ENCODE results near the gene ATG2A.

Gene ATG2A

DNA sequence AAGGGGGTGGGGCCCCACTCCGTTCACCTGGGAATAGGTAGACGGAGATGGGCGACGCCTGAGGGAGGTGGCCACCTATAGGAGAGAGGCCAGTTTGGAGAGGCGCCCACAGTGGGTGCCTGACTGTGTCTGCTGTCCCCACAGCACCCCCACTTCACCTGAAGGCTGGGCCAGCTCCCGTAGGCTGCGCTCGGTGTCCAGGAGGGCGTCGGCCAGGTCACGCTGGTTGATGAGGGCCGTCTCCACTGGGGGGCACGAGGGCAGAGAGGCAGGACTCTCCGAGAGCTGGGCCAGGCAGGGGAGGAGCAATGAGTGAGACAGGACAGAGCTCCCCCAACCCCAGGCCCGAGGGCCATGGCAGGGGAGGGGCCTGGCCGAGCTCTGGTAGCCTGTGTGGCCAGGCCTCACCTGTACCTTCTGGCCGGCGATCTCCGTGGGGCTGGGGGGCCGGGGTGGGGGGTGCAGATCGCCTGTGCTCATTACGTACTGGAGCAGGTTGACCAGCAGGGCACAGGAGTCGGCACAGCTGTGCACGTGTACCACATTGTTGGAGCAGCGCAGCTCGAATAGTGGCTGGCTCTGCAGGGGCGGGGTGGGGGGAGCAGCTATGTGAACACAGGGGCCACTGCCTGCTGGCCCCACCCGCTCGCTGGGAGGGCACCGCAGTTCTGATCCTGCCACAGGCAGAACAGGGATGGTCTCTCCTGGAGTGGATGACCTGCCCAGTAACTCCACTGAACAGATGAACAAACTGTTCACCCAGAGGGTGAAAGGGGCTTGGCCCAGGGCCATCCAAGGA, 14.7 kb downstream of the ATG2A start:
- peaks cover 13% of the 10 kb centered on the region for H3K36me3 ChIP-seq (replicated peaks)

GRCh38 chr11:64900774-64901173, 16.2 kb downstream of the ATG2A start:
- Histone ChIP-seq H3K4me1 (no peaks in the 10 kb centered on the region), H3K27me3 (ENCODE audit: low read depth) (no peaks in the 10 kb centered on the region), H3K9me3 (no peaks in the 10 kb centered on the region), H3K36me3 (replicated peaks) (peaks cover 13% of the 10 kb centered on the region), H3K4me3 (no peak overlapping the region)
- DNase-seq (ENCODE audit: low spot score in 2 of 2): no peak
- in situ Hi-C loops (cut with MboI; ENCODE audit: low sequenced_read_pairs): no loop called here

More for the DNA sequence above, 14.7 kb downstream of the ATG2A start:
- DNase-seq (ENCODE audit: low spot score in 2 of 2): no peak
- in situ Hi-C loops (cut with MboI; ENCODE audit: low sequenced_read_pairs): no loop called here
- H3K4me1 ChIP-seq: no peaks in the 10 kb centered on the region
- no peak overlapping the region for H3K4me3 ChIP-seq
- H3K27me3 ChIP-seq (ENCODE audit: low read depth): no peaks in the 10 kb centered on the region
- H3K9me3 ChIP-seq: no peaks in the 10 kb centered on the region

DNA sequence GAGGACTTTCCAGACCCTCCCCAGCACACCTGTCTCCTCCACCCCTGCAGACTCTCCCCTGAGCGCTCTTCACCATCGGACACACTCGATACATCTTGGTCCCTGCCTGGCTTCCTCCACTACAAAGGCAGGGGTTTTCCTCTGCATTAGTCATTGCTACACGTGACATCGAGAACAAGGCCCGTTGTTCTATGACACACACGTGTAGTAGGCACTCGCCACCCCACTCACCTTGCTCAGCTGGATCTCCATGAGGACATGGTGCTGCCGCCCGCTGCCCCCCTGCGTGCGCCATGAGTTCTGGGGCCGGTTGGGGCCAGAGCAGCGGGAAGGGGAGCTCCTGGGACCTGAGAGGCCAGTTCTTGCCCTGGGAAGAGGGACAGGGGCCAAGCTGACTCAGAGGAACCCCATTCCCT, 16.7 kb downstream of the ATG2A start:
- peaks cover 10% of the 10 kb centered on the region for H3K36me3 ChIP-seq (replicated peaks)
- DNase-seq (ENCODE audit: low spot score in 2 of 2): no peak

GRCh38 chr11:64898541-64898940, 18.5 kb downstream of the ATG2A start:
- Histone ChIP-seq H3K27me3 (ENCODE audit: low read depth) (no peaks in the 10 kb centered on the region), H3K9me3 (no peaks in the 10 kb centered on the region), H3K36me3 (replicated peaks) (peaks cover 16% of the 10 kb centered on the region), H3K4me1 (no peaks in the 10 kb centered on the region), H3K4me3 (no peak overlapping the region)
- in situ Hi-C loops (cut with MboI; ENCODE audit: low sequenced_read_pairs): no loop called here
- no peak for DNase-seq (ENCODE audit: low spot score in 2 of 2)

More for the DNA sequence above, 16.7 kb downstream of the ATG2A start:
- in situ Hi-C loops (cut with MboI; ENCODE audit: low sequenced_read_pairs): no loop called here
- Histone ChIP-seq H3K4me1 (no peaks in the 10 kb centered on the region), H3K4me3 (no peak overlapping the region), H3K9me3 (no peaks in the 10 kb centered on the region), H3K27me3 (ENCODE audit: low read depth) (no peaks in the 10 kb centered on the region)

- H3K36me3 ChIP-seq (replicated peaks): peaks cover 16% of the 10 kb centered on the region
- H3K4me1 ChIP-seq: no peaks in the 10 kb centered on the region
- H3K9me3 ChIP-seq: no peaks in the 10 kb centered on the region
- no peak for DNase-seq (ENCODE audit: low spot score in 2 of 2)
- no peak overlapping the region for H3K4me3 ChIP-seq
- in situ Hi-C loops (cut with MboI; ENCODE audit: low sequenced_read_pairs): no loop called here
- no peaks in the 10 kb centered on the region for H3K27me3 ChIP-seq (ENCODE audit: low read depth)
Observed at GRCh38 chr11:64898076-64898445, 18.9 kb downstream of the ATG2A start.

DNA sequence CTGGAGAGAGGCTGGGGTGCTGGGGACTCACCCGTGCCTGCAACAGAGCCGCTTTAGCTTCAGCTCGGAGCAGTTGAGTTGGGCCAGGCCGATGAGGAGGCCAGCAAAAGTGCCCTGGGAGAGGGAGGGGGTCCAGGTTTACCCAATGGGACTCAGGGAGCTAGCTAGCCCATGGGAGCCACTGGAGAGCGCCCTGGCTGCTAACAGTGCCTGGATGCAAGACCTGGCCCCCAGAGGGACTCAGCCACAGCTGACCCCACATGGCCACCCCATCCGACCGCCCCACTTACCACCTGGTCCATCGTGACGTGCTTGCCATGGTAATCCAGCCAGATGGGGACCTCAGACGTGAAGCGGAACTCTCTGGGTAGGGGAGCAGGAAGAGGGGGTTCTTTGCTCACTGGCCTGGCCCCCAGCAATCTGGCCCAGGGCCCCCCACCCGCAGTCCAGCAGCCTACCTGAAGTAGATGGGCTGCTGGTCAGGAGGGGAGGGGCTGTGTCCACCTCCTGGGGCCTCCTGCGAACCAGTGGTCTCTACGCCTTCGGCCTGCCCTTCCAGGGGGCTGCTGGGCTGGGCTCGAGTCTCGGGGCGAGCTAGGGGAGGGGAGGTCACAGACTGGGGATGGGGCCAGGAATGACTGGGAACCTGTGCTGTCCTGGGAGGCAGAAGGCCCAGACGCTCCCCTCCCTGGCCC, 19.5 kb downstream of the ATG2A start:
- peaks cover 16% of the 10 kb centered on the region for H3K36me3 ChIP-seq (replicated peaks)
- no peak for DNase-seq (ENCODE audit: low spot score in 2 of 2)
- H3K4me3 ChIP-seq: no peak overlapping the region
- H3K27me3 ChIP-seq (ENCODE audit: low read depth): no peaks in the 10 kb centered on the region
- H3K9me3 ChIP-seq: no peaks in the 10 kb centered on the region
- in situ Hi-C loops (cut with MboI; ENCODE audit: low sequenced_read_pairs): no loop called here
- no peaks in the 10 kb centered on the region for H3K4me1 ChIP-seq

DNA sequence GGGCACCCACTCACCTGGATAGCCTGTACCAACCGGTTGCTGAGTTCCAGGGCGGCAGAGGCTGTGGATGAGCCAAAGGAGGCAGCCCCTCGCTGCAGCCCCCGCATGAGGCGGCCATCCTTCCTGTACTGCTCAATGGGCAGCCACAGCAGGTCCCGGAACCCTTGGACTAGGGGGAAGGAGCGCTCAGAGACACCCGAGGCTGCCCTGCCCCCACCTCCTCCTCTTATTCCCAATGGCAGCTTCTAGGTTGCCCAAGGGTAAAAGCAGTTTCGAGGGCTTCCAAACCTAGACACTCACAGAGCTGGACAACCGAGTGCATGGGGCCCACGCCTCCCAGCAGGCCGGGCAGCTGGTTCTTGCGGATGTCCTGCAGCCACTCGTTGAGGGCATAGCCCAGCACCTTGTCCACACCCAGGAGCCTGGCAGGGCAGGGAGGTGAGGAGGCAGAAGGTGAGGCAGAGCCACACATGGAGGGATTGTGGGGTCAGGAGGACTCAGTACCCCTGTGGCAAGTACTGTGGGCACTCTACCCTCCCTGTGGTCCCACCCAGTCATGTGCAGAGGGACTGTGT, 20.5 kb downstream of the ATG2A start:
- no peak for DNase-seq (ENCODE audit: low spot score in 2 of 2)
- no peaks in the 10 kb centered on the region for H3K9me3 ChIP-seq
- H3K36me3 ChIP-seq (replicated peaks): peaks cover 14% of the 10 kb centered on the region
- in situ Hi-C loops (cut with MboI; ENCODE audit: low sequenced_read_pairs): no loop called here
- H3K4me1 ChIP-seq: no peaks in the 10 kb centered on the region
- H3K27me3 ChIP-seq (ENCODE audit: low read depth): no peaks in the 10 kb centered on the region
- no peak overlapping the region for H3K4me3 ChIP-seq

- Histone ChIP-seq H3K27me3 (ENCODE audit: low read depth) (no peaks in the 10 kb centered on the region), H3K4me3 (no peak overlapping the region), H3K9me3 (no peaks in the 10 kb centered on the region), H3K4me1 (no peaks in the 10 kb centered on the region), H3K36me3 (replicated peaks) (peaks cover 13% of the 10 kb centered on the region)
- DNase-seq (ENCODE audit: low spot score in 2 of 2): no peak
- in situ Hi-C loops (cut with MboI; ENCODE audit: low sequenced_read_pairs): loop anchor here (5.0 kb wide), 1 partner anchor 48 kb away; no protein-coding TSS in a partner anchor
Observed at GRCh38 chr11:64894812-64895452, 22.1 kb downstream of the ATG2A start.

DNA sequence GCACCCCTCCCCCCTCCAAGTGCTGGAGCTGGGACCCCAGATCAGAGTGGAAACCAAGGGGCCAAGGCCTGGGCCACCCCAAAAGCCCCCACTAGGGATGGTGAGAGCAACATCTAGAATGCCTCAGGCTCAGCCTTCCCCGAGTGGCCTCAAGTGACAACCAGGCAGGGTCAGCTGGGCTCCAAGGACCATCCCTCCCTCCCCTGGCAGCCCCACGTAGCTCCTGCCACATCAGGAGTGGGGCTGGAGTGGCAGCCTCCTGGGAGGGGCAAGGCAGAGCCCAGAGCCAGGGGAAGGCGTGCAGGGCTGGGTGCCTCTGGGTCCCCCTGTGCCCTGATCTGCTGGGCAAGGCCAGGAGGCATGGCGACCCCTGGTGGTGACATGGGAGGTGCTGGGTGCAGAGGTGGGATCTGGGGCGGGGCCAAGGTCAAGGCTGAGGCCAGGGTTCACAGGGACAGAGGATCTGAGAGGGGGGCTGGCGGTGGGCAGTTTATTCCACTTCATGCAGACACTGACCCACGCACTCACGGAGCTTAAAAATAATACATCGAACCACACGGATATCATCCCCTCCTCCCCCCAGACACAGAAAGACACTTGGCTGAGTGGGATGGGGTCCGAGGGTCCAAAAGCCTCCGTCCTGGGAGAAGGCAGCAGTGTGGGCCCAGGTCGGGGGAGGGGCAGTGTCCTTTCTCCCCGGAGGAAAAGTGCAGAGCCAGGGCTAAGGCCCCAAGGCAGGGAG, 22.8 kb downstream of the ATG2A start:
- in situ Hi-C loops (cut with MboI; ENCODE audit: low sequenced_read_pairs): loop anchor here (5.0 kb wide), 1 partner anchor 47 kb away; no protein-coding TSS in a partner anchor
- no peaks in the 10 kb centered on the region for H3K4me1 ChIP-seq
- peak; percentile 37 to 96 for DNase-seq (ENCODE audit: low spot score in 2 of 2)

GRCh38 chr11:64893194-64894069, 23.6 kb downstream of the ATG2A start:
- H3K27me3 ChIP-seq (ENCODE audit: low read depth): no peaks in the 10 kb centered on the region
- H3K4me1 ChIP-seq: no peaks in the 10 kb centered on the region
- no peak for DNase-seq (ENCODE audit: low spot score in 2 of 2)
- H3K9me3 ChIP-seq: no peaks in the 10 kb centered on the region
- no peak overlapping the region for H3K4me3 ChIP-seq
- in situ Hi-C loops (cut with MboI; ENCODE audit: low sequenced_read_pairs): loop anchor here (5.0 kb wide), 1 partner anchor 46 kb away; no protein-coding TSS in a partner anchor
- peaks cover 13% of the 10 kb centered on the region for H3K36me3 ChIP-seq (replicated peaks)

More for the DNA sequence above, 22.8 kb downstream of the ATG2A start:
- Histone ChIP-seq H3K27me3 (ENCODE audit: low read depth) (no peaks in the 10 kb centered on the region), H3K4me3 (no peak overlapping the region), H3K36me3 (replicated peaks) (peaks cover 13% of the 10 kb centered on the region), H3K9me3 (no peaks in the 10 kb centered on the region)

DNA sequence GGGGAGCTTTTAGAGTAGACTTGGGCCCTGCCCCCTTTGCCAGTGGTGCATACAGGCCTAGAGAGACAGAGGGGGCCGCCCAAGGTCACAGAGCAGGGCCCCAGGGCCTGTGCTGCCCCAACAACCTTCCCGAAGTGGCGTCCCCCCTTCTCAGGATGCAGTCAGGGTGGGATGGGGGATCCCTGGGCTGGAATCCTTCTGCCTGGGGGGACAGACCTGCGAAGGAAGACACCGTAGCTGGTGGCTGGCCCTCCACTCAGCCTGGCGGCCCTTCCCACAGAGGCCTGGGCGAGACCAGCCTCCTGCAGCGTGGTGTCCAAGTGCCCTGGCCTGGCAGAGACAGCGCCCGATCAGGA, 24.2 kb downstream of the ATG2A start:
- Histone ChIP-seq H3K4me1 (peaks cover 6% of the 10 kb centered on the region), H3K4me3 (no peak overlapping the region), H3K27me3 (ENCODE audit: low read depth) (no peaks in the 10 kb centered on the region), H3K9me3 (no peaks in the 10 kb centered on the region), H3K36me3 (replicated peaks) (peaks cover 9% of the 10 kb centered on the region)
- DNase-seq (ENCODE audit: low spot score in 2 of 2): no peak
- in situ Hi-C loops (cut with MboI; ENCODE audit: low sequenced_read_pairs): loop anchor here (5.0 kb wide), 1 partner anchor 46 kb away; no protein-coding TSS in a partner anchor

DNA sequence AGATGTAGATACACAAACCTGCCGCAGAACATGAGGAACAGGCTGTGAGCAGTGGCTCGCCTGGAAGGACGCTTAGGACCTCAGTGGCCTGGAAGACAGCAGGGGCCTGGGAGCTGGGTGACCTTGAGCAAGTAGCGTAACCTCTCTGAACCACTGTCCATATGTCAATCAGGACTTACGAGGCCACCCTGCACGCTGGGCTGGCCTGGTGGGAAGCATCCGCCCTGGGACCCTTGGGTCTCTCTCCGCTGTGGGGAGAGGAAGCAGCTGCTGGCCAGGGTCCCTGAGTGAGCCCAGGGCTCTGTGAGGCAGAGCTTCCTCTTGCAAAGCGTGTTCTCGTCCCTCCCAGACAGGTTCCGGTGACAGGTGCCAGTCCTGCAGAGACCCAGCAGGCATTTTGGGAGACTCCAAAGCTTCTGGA, 24.6 kb downstream of the ATG2A start:
- no peak for DNase-seq (ENCODE audit: low spot score in 2 of 2)
- Histone ChIP-seq H3K9me3 (no peaks in the 10 kb centered on the region), H3K4me1 (peaks cover 10% of the 10 kb centered on the region), H3K36me3 (replicated peaks) (peaks cover 7% of the 10 kb centered on the region), H3K4me3 (no peak overlapping the region), H3K27me3 (ENCODE audit: low read depth) (no peaks in the 10 kb centered on the region)
- in situ Hi-C loops (cut with MboI; ENCODE audit: low sequenced_read_pairs): loop anchor here (5.0 kb wide), 1 partner anchor 45 kb away; no protein-coding TSS in a partner anchor

Measured in HAP-1 (cell line).